SK-N-DZ (cell line): Measurements from ENCODE around the gene CIT.
"Not testable (repeated sequence)": the region's sequence is repeated elsewhere in the genome, so short reads cannot be mapped to it uniquely, and the experiment has no call there.

Source experiments
- DNase-seq: peaks from one replicate; pipeline ENCODE4 v3.0.0-alpha.2; 2015; ENCODE audit warnings: low spot score

Gene CIT

GRCh38 chr12:119744900-119745606 is 132.1 kb downstream of the CIT start:
- DNase-seq, result no peak

GRCh38 chr12:119742700-119743099 is 134.4 kb downstream of the CIT start:
- DNase-seq, result no peak

GRCh38 chr12:119740830-119741229 is 136.3 kb downstream of the CIT start:
- no peak for DNase-seq

DNA sequence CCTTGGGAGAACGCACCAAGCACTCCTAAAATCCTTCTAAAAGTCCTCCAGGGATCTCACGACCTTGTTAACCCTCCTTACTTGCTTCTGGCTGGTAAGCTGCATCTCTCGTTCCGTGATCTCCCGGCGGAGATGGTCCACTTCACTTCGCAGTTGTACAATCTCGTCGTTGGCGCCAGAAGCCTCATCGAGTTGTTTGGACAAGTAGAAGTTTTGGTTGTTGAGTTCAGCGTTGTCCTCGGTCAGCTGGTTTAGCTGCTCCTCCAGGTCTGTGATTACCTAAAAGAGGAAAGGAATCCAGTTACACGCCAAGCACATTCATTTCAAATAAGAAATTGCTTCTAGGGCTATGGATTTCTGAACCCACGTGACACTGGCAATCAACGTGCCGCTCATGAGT is 142.0 kb downstream of the CIT start:
- DNase-seq, result no peak

DNA sequence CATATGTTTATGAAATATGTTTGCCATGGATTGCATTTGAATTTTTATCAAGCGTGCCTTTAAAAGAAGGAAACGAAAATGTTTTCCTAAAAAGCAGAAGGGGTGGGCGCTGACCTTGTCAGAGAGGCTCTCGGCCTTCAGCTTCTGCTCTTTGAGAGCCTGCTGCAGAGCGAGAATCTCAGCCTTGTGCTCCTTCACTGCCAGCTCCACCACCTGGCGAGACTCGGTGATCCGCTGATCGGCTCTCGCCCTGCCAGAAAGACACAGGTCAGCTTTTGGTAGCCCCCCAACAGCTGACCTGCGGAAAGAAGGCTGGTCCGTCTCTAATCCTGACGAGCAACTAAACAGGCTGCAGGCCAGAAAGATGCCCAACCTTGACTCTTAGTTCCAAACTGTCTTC is 146.7 kb downstream of the CIT start:
- DNase-seq, result no peak

DNA sequence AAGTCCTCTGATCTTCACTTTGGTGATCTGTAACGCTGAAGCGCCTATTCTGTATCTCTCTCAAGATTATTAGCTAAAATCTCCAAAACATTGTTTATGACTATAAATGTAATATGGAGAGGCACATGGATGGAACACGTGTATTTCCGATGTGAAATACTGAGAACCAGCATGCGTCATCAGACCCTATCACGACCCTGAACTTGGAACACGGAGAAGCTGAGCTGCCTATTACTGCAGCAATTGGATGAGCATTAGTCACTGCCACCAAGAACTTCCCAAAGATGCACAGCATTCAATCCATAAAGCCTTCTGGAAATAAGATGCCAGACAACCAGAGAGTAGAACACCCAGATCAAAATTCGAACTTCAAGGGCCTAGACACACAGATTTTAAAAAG is 147.2 kb downstream of the CIT start:
- no peak for DNase-seq

DNA sequence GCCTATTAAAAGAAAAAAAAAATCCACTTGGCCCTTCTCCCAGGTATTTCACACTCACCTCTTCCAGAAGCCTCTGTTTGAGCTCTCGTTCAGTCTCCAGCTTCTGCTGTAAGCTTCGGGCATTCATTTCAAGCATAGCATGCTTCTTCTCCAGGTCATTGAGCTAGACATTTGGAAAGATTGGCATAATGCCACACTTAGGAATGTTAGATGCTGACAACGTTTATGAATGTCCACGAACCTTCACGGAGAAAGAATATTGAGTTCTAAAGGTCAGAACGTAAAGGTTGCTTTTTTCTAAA is 148.7 kb downstream of the CIT start:
- no peak for DNase-seq

GRCh38 chr12:119727600-119728443 is 149.3 kb downstream of the CIT start:
- DNase-seq, result no peak

DNA sequence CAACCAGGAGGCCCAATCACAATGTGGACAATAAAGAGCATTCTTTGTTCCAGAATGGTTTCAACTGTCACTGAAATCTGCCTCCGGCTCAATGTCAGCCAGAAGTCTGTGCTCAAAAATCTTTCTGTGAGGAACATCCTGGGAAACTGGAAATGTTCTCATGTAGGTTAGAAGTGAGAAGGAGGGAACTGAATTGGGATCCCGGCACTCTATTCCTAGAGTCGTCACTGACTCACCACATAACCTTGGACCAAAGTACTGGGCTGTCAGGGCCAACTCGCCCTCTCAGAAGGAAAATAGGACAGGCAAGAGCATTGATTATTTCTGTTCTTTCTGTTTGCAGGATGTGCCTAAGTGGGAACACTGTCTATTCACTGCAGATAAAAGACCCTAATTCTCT is 151.6 kb downstream of the CIT start:
- no peak for DNase-seq

GRCh38 chr12:119721306-119721705 is 155.8 kb downstream of the CIT start:
- no peak for DNase-seq

- DNase-seq, result no peak
Measured at GRCh38 chr12:119720349-119720748, 156.8 kb downstream of the CIT start.

GRCh38 chr12:119718141-119718540 is 159.0 kb downstream of the CIT start:
- DNase-seq, result no peak

GRCh38 chr12:119715268-119715620 is 161.9 kb downstream of the CIT start:
- no peak for DNase-seq

GRCh38 chr12:119714614-119715267 is 162.4 kb downstream of the CIT start:
- no peak for DNase-seq

DNA sequence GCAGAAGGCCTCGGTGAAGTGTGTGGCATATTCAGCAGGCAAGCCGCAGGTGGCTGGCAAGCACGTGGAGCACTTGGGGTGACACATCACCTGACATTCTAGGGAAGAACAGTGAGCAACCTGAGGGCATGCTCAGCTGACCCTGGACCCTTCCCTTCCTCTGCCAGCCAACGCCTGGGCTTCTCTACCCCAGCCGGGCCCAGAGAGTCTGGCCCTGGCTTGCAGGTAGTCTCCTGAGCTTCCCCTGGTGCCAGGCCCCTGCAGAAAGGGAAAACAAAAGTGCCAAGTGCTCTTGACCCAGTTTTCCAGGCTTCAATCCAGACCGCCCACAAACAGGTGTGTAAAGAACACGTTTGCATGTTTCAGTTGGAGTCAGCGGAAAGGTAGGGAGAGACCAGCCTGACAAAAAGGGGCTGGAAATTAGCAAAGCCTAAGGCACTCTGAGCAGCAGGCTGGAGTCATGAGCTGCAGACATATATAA is 163.5 kb downstream of the CIT start:
- no peak for DNase-seq

DNA sequence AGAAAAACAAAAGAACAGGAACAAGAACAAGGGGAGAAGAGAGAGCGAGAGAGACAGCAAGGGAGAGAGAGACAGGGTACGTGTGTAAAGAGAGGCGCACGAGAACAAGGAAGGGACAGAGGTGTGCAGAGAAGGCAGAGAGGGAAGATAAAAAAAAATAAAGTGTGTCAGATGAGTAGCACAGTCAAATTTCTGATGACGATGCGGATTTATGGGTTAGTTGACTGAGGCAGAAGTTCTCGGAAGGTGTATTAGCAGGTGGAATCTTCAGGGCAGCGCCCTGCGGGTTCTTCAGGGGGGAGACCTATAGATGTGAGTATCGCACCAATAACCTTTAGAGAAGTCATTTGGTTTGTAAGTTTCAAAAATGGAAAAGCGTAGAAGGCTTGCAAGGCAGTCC is 164.4 kb downstream of the CIT start:
- DNase-seq, result no peak

DNA sequence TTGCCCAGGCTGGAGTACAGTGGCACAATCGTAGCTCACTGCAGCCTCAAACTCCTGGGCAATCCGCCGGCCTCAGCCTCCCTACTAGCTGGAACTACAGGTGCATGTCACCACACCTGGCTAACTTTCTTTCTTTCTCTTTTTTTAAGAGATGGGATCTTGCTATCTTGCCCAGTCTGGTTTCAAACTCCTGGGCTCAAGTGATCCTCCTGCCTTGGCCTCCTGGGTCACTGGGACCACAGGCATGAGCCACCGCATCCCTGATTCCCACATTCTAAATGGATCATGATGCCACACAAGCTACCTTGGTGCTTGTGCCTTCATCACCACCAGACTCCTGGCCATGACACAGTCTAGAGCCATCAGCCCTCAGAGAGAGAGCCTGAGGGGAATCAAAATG is 165.4 kb downstream of the CIT start:
- no peak for DNase-seq

GRCh38 chr12:119710965-119711551 is 166.1 kb downstream of the CIT start:
- no peak for DNase-seq

DNA sequence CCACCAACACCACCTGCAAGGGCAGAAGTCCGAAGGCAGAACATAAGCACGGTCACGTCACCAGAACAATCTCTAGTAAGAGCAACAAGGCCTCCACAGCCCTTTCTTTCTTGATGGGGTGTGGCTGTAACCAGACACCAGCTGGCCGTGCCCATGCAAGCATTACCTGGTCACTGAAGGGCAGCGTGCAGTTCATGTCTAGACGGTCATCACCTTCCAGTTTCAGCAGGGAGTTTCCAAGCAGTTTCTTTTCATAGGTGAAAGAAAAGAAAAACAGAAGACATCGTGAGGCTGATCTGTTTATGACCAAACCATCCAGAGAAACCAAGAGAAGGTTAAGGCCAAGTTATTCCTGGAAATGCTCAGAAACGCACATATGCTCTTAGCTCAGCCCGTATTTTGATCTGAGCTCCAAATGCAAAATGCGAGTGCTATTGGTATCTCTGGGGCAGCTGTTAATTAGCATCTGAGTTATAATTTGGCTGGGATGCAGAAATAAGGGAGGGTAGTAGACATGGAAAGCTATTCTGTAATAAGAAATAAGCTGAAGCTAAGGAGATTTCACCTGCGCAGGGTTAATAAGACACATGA is 166.7 kb downstream of the CIT start:
- no peak for DNase-seq

DNA sequence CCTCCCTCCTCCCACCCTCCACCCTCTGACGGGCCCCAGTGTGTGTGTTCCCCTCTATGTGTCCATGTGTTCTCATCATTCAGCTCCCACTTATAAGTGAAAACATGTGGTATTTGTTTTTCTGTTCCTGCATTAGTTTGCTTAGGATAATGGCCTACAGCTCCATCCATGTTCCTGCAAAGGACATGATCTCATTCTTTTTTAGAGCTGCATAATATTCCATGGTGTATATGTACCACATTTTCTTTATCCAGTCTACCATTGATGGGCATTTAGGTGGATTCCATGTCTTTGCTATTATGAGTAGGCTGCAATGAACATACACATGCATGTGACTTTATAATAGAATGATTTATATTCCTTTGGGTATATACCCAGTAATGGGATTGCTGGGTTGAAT is 170.7 kb downstream of the CIT start:
- not testable (repeated sequence) for DNase-seq

- no peak for DNase-seq
Measured at GRCh38 chr12:119705182-119705581, 171.9 kb downstream of the CIT start.
